Mammary epithelial cell (primary cell): ENCODE results near the gene ISCU.

Experiments
- CTCF ChIP-seq, 2 donors: IDR thresholded peaks in 1 of 2; conservative IDR thresholded peaks in 1 of 2; 2 replicates each; pipeline ENCODE4 v1.5.1; 2011 to 2012; ENCODE audit warnings: inconsistent platforms in 2 of 2, low read length in 2 of 2, mild to moderate bottlenecking in 2 of 2, control low read depth in 1 of 2, low read depth in 1 of 2; ENCODE audit not compliant: insufficient read depth in 1 of 2; ENCODE audit errors: extremely low read depth in 1 of 2
- EZH2 ChIP-seq: IDR thresholded peaks from 2 replicates; pipeline ENCODE4 v1.6.1; 2012; ENCODE audit warnings: low read length, inconsistent platforms, borderline replicate concordance

GRCh38 chr12:108568338-108569154 is 6.2 kb downstream of the ISCU start:
- TF ChIP-seq CTCF (conservative IDR thresholded peaks at IDR 0.05 in 1 of 2, IDR thresholded peaks at IDR 0.05 in 1 of 2; ENCODE audit: extremely low read depth in 1 of 2, insufficient read depth in 1 of 2, low read depth in 1 of 2, low read length in 2 of 2) (no peak), EZH2 (no peak)
